Vagina (tissue), 2 donors: ENCODE data around the gene FIBCD1. TPM values are rescaled to one million over a fixed set of nuclear protein-coding genes. Genes with fewer than 3 reads are reported as not detected.

ENCODE experiments used
- DNase-seq, 2 donors: peaks; one replicate each; pipeline ENCODE4 v3.0.0-alpha.2; 2017; ENCODE audit errors: extremely low spot score in 2 of 2
- H3K27ac ChIP-seq: fragments of 200-600 bp; sonication (generic); one replicate; pipeline ENCODE4 v1.5.1; 2019
- H3K27me3 ChIP-seq: fragments of 200-600 bp; sonication (generic); one replicate; pipeline ENCODE4 v1.5.1; 2019
- H3K36me3 ChIP-seq, 2 donors: fragments of 200-600 bp; sonication (generic); one replicate each; pipeline ENCODE4 v1.5.1; 2017 to 2019
- H3K4me1 ChIP-seq: fragments of 200-600 bp; sonication (generic); one replicate; pipeline ENCODE4 v1.5.1; 2019
- H3K4me3 ChIP-seq, 2 donors: fragments of 200-600 bp; sonication (generic); 1 replicate in 1 of 2; 2 replicates in 1 of 2; pipeline ENCODE4 v1.5.1; 2016 to 2019
- H3K9me3 ChIP-seq: fragments of 200-600 bp; sonication (generic); one replicate; pipeline ENCODE4 v1.5.1; 2019
- CTCF ChIP-seq, 3 experiments: fragments of 450-650 bp in 2 of 3; fragments of 200-600 bp in 1 of 3; sonication (generic) in 1 of 3; IDR thresholded peaks; one replicate each; pipeline ENCODE4 v1.5.1; 2017 to 2019; ENCODE audit warnings: antibody characterized with exemption in 3 of 3, mild to moderate bottlenecking in 2 of 3, moderate library complexity in 2 of 3
- POLR2A ChIP-seq, 2 donors: fragments of 450-650 bp; IDR thresholded peaks; one replicate each; pipeline ENCODE4 v1.6.1; 2017; ENCODE audit warnings: antibody characterized with exemption in 2 of 2, mild to moderate bottlenecking in 2 of 2, moderate library complexity in 2 of 2
- POLR2AphosphoS5 ChIP-seq, 2 donors: sonication (generic); formaldehyde crosslinking; IDR thresholded peaks; one replicate each; pipeline ENCODE4 v1.9.0; 2017; ENCODE audit warnings: antibody characterized with exemption in 2 of 2, mild to moderate bottlenecking in 2 of 2, low read depth in 1 of 2; ENCODE audit not compliant: insufficient read depth in 1 of 2
- intact Hi-C: fragments of 100-400 bp; cut with DNase I; formaldehyde crosslinking; loops from one replicate; pipeline ENCODE4 v1.15.1; 2023
- total RNA-seq: library from RNA; depleted of rRNA; stranded (reverse); fragments of >200 nt; gene quantifications from one replicate; pipeline ENCODE4 v1.2.3, GENCODE V29; 2016

The FIBCD1 gene
- total RNA-seq, 1 donor from 2014 or later = not detected

- DNase-seq = no peak
- H3K36me3 ChIP-seq = no peaks in the 10 kb centered on the region
- no peaks in the 10 kb centered on the region for H3K27me3 ChIP-seq
- no peaks in the 10 kb centered on the region for H3K9me3 ChIP-seq
- no peak overlapping the region for H3K4me3 ChIP-seq
- TF ChIP-seq POLR2A (IDR thresholded peaks at IDR 0.05) (no peak), POLR2AphosphoS5 (IDR thresholded peaks at IDR 0.05; ENCODE audit: insufficient read depth in 1 of 2, low read depth in 1 of 2) (no peak)
- H3K4me1 ChIP-seq = no peaks in the 10 kb centered on the region
- H3K27ac ChIP-seq = no peak overlapping the region
- intact Hi-C loops = no loop called here
Measured at GRCh38 chr9:130985606-130986162, 46.6 kb upstream of the FIBCD1 start.

- intact Hi-C loops = no loop called here
- H3K27me3 ChIP-seq = no peaks in the 10 kb centered on the region
Measured at GRCh38 chr9:130985029-130985428, 46.0 kb upstream of the FIBCD1 start.

GRCh38 chr9:130984521-130984920, 45.5 kb upstream of the FIBCD1 start:
- TF ChIP-seq POLR2AphosphoS5 (IDR thresholded peaks at IDR 0.05; ENCODE audit: insufficient read depth in 1 of 2, low read depth in 1 of 2) (no peak), CTCF (IDR thresholded peaks at IDR 0.05) (no peak), POLR2A (IDR thresholded peaks at IDR 0.05) (no peak)
- Histone ChIP-seq H3K9me3 (no peaks in the 10 kb centered on the region), H3K36me3 (no peaks in the 10 kb centered on the region), H3K27ac (no peak overlapping the region), H3K4me1 (no peaks in the 10 kb centered on the region), H3K4me3 (no peak overlapping the region), H3K27me3 (no peaks in the 10 kb centered on the region)
- intact Hi-C loops = no loop called here
- no peak for DNase-seq

More at GRCh38 chr9:130985029-130985428, 46.0 kb upstream of the FIBCD1 start:
- DNase-seq = no peak
- no peak overlapping the region for H3K4me3 ChIP-seq
- H3K36me3 ChIP-seq = no peaks in the 10 kb centered on the region
- no peaks in the 10 kb centered on the region for H3K4me1 ChIP-seq
- H3K27ac ChIP-seq = no peak overlapping the region
- TF ChIP-seq POLR2A (IDR thresholded peaks at IDR 0.05) (no peak), POLR2AphosphoS5 (IDR thresholded peaks at IDR 0.05; ENCODE audit: insufficient read depth in 1 of 2, low read depth in 1 of 2) (no peak), CTCF (IDR thresholded peaks at IDR 0.05) (no peak)
- no peaks in the 10 kb centered on the region for H3K9me3 ChIP-seq

GRCh38 chr9:130983970-130984369, 44.9 kb upstream of the FIBCD1 start:
- no peak for DNase-seq
- H3K27ac ChIP-seq = no peak overlapping the region
- TF ChIP-seq POLR2AphosphoS5 (IDR thresholded peaks at IDR 0.05; ENCODE audit: insufficient read depth in 1 of 2, low read depth in 1 of 2) (no peak), POLR2A (IDR thresholded peaks at IDR 0.05) (no peak), CTCF (IDR thresholded peaks at IDR 0.05) (no peak)
- no peaks in the 10 kb centered on the region for H3K36me3 ChIP-seq
- no peaks in the 10 kb centered on the region for H3K27me3 ChIP-seq
- no peak overlapping the region for H3K4me3 ChIP-seq
- H3K4me1 ChIP-seq = no peaks in the 10 kb centered on the region
- intact Hi-C loops = no loop called here
- H3K9me3 ChIP-seq = no peaks in the 10 kb centered on the region

GRCh38 chr9:130983359-130983670, 44.3 kb upstream of the FIBCD1 start:
- Histone ChIP-seq H3K4me3 (no peak overlapping the region), H3K36me3 (no peaks in the 10 kb centered on the region), H3K4me1 (no peaks in the 10 kb centered on the region), H3K9me3 (no peaks in the 10 kb centered on the region), H3K27me3 (no peaks in the 10 kb centered on the region), H3K27ac (no peak overlapping the region)
- DNase-seq = no peak
- TF ChIP-seq POLR2AphosphoS5 (IDR thresholded peaks at IDR 0.05; ENCODE audit: insufficient read depth in 1 of 2, low read depth in 1 of 2) (no peak), CTCF (IDR thresholded peaks at IDR 0.05) (no peak), POLR2A (IDR thresholded peaks at IDR 0.05) (no peak)
- intact Hi-C loops = no loop called here
